ENCODE data around the gene LRMDA. TPM values are rescaled to one million over a fixed set of nuclear protein-coding genes. Genes with fewer than 3 reads are reported as not detected.

The LRMDA gene
- total and polyA plus RNA-seq, 2 of the 13 experiments (the other 11 are each of a cell fraction or from before 2014, with no cell fraction given) = 13.4 to 22.0 TPM

DNA sequence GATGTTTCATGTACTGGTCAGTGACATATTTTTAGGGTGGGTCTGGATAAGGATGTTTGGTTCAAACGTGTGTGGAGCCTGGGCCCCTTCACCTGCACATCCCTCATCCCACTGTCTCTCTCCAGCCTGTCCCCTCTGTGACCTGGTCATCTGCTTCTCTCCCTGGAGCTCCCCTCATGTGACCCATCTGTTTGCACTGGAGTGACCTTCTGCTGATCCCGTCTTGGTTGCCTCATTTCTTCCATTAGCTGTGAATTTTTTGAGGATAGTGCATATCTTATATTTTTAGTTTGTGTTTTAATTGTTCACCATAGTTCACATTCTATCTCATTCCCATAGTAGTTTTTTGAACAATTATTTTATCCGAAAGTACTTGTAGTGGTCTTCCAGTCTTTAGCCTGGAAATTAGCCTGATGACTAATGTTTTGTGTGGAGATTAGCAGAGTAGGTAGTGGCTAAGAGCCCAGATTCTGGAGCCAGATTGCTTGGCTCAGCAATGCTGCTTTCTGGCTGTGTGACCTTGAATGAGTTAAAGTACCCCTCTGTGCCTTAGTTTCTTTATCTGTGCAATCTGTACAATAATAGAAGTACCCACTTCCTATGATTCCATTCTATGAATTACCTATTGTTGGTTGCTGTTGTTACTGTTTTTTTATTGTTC lies 224.5 kb downstream of the LRMDA start (continued):
- TF ChIP-seq, protein P1, sequence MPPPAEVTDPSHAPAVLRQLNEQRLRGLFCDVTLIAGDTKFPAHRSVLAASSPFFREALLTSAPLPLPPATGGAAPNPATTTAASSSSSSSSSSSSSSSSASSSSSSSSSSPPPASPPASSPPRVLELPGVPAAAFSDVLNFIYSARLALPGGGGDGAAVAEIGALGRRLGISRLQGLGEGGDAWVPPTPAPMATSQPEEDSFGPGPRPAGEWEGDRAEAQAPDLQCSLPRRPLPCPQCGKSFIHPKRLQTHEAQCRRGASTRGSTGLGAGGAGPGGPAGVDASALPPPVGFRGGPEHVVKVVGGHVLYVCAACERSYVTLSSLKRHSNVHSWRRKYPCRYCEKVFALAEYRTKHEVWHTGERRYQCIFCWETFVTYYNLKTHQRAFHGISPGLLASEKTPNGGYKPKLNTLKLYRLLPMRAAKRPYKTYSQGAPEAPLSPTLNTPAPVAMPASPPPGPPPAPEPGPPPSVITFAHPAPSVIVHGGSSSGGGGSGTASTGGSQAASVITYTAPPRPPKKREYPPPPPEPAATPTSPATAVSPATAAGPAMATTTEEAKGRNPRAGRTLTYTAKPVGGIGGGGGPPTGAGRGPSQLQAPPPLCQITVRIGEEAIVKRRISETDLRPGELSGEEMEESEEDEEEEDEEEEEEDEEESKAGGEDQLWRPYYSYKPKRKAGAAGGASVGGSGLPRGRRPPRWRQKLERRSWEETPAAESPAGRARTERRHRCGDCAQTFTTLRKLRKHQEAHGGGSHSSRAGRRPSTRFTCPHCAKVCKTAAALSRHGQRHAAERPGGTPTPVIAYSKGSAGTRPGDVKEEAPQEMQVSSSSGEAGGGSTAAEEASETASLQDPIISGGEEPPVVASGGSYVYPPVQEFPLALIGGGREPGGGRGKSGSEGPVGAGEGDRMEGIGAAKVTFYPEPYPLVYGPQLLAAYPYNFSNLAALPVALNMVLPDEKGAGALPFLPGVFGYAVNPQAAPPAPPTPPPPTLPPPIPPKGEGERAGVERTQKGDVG (CRISPR knock-in tag; IDR thresholded peaks at IDR 0.05; ENCODE audit: borderline replicate concordance) = no peak
- TF ChIP-seq ZMYM4 (CRISPR knock-in tag; IDR thresholded peaks at IDR 0.05) (peak; percentile 66), HNRNPH1 (optimal IDR thresholded peaks at IDR 0.05; ENCODE audit: low read depth, low read length) (no peak), ZNF629 (CRISPR knock-in tag; conservative IDR thresholded peaks at IDR 0.05) (no peak), ZNF263 (CRISPR knock-in tag; IDR thresholded peaks at IDR 0.05) (peak; percentile 54; the same call in 1 of the 2 replicates), KAT8 (CRISPR knock-in tag; IDR thresholded peaks at IDR 0.05) (0 out of 2 replicates have a peak, but pooled peaks have one; percentile 13), ZNF383 (CRISPR knock-in tag; IDR thresholded peaks at IDR 0.05; ENCODE audit: borderline replicate concordance) (no peak), DPF2 (CRISPR knock-in tag; IDR thresholded peaks at IDR 0.05; ENCODE audit: borderline replicate concordance, low read depth) (no peak), ZNF83 (CRISPR knock-in tag; IDR thresholded peaks at IDR 0.05; ENCODE audit: borderline replicate concordance) (no peak), ZNF775 (CRISPR knock-in tag; IDR thresholded peaks at IDR 0.05; ENCODE audit: borderline replicate concordance) (no peak), KLF6 (CRISPR knock-in tag; IDR thresholded peaks at IDR 0.05) (no peak), ZNF790 (CRISPR knock-in tag; IDR thresholded peaks at IDR 0.05; ENCODE audit: borderline replicate concordance) (no peak), JUND (CRISPR knock-in tag; IDR thresholded peaks at IDR 0.05) (no peak), NR2F1 (CRISPR knock-in tag; IDR thresholded peaks at IDR 0.05) (peak; percentile 89 to 92), ELF1 (CRISPR knock-in tag; IDR thresholded peaks at IDR 0.05) (no peak)
- TF ChIP-seq, protein P2, sequence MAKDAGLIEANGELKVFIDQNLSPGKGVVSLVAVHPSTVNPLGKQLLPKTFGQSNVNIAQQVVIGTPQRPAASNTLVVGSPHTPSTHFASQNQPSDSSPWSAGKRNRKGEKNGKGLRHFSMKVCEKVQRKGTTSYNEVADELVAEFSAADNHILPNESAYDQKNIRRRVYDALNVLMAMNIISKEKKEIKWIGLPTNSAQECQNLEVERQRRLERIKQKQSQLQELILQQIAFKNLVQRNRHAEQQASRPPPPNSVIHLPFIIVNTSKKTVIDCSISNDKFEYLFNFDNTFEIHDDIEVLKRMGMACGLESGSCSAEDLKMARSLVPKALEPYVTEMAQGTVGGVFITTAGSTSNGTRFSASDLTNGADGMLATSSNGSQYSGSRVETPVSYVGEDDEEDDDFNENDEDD (CRISPR knock-in tag; IDR thresholded peaks at IDR 0.05; ENCODE audit: borderline replicate concordance) = no peak
- TF ChIP-seq, protein P3, sequence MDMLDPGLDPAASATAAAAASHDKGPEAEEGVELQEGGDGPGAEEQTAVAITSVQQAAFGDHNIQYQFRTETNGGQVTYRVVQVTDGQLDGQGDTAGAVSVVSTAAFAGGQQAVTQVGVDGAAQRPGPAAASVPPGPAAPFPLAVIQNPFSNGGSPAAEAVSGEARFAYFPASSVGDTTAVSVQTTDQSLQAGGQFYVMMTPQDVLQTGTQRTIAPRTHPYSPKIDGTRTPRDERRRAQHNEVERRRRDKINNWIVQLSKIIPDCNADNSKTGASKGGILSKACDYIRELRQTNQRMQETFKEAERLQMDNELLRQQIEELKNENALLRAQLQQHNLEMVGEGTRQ (IDR thresholded peaks at IDR 0.05; ENCODE audit: low read depth, low read length) = peak; percentile 59
- TF ChIP-seq, protein P3 (CRISPR knock-in tag; IDR thresholded peaks at IDR 0.05; ENCODE audit: borderline replicate concordance) = no peak; the same call in 1 of the 2 replicates
- TF ChIP-seq, protein P4, sequence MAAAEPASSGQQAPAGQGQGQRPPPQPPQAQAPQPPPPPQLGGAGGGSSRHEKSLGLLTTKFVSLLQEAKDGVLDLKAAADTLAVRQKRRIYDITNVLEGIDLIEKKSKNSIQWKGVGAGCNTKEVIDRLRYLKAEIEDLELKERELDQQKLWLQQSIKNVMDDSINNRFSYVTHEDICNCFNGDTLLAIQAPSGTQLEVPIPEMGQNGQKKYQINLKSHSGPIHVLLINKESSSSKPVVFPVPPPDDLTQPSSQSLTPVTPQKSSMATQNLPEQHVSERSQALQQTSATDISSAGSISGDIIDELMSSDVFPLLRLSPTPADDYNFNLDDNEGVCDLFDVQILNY (CRISPR knock-in tag; conservative IDR thresholded peaks at IDR 0.05) = no peak
- TF ChIP-seq, protein P5, sequence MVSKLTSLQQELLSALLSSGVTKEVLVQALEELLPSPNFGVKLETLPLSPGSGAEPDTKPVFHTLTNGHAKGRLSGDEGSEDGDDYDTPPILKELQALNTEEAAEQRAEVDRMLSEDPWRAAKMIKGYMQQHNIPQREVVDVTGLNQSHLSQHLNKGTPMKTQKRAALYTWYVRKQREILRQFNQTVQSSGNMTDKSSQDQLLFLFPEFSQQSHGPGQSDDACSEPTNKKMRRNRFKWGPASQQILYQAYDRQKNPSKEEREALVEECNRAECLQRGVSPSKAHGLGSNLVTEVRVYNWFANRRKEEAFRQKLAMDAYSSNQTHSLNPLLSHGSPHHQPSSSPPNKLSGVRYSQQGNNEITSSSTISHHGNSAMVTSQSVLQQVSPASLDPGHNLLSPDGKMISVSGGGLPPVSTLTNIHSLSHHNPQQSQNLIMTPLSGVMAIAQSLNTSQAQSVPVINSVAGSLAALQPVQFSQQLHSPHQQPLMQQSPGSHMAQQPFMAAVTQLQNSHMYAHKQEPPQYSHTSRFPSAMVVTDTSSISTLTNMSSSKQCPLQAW (CRISPR knock-in tag; IDR thresholded peaks at IDR 0.05) = no peak

All from HepG2 (cell line).